Tibial nerve (tissue), 4 donors: Measurements from ENCODE around the gene ZNF747. TPM values are rescaled to one million over a fixed set of nuclear protein-coding genes. Genes with fewer than 3 reads are reported as not detected.
A peak's percentile ranks its signal among the peaks of the same experiment; 100 is the strongest.

Source experiments
- DNase-seq, 2 donors: peaks; one replicate each; pipeline ENCODE4 v3.0.0-alpha.2; 2019; ENCODE audit warnings: low spot score in 2 of 2
- H3K27ac ChIP-seq, 4 donors: fragments of 200-600 bp; sonication (generic) in 3 of 4; one replicate each; pipeline ENCODE4 v1.5.1; 2017 to 2019; ENCODE audit warnings: mild to moderate bottlenecking in 1 of 4
- H3K27me3 ChIP-seq, 2 donors: fragments of 200-600 bp; sonication (generic) in 1 of 2; one replicate each; pipeline versions ENCODE4 v1.5.1 to v1.6.0; 2017 to 2019
- H3K36me3 ChIP-seq, 3 donors: fragments of 200-600 bp; sonication (generic); one replicate each; pipeline ENCODE4 v1.5.1; 2018 to 2019
- H3K4me1 ChIP-seq, 4 donors: fragments of 200-600 bp; sonication (generic) in 3 of 4; one replicate each; pipeline ENCODE4 v1.5.1; 2017 to 2019
- H3K4me3 ChIP-seq, 4 donors: fragments of 200-600 bp; sonication (generic) in 3 of 4; one replicate each; pipeline ENCODE4 v1.5.1; 2017 to 2019; ENCODE audit warnings: mild to moderate bottlenecking in 1 of 4, moderate library complexity in 1 of 4
- H3K9me3 ChIP-seq, 4 donors: fragments of 200-600 bp; sonication (generic) in 3 of 4; one replicate each; pipeline ENCODE4 v1.5.1; 2017 to 2019
- CTCF ChIP-seq, 5 experiments: fragments of 200-600 bp in 3 of 5; fragments of 450-650 bp in 2 of 5; sonication (generic) in 3 of 5; IDR thresholded peaks; one replicate each; pipeline ENCODE4 v1.5.1; 2016 to 2019; ENCODE audit warnings: antibody characterized with exemption in 5 of 5, mild to moderate bottlenecking in 3 of 5, moderate library complexity in 2 of 5
- EP300 ChIP-seq, 2 donors: sonication (generic); formaldehyde crosslinking; IDR thresholded peaks; one replicate each; pipeline ENCODE4 v1.6.1; 2017; ENCODE audit warnings: antibody characterized with exemption in 2 of 2, mild to moderate bottlenecking in 1 of 2
- POLR2A ChIP-seq, 2 donors: fragments of 450-650 bp; IDR thresholded peaks; one replicate each; pipeline ENCODE4 v1.6.1; 2017; ENCODE audit warnings: antibody characterized with exemption in 2 of 2, mild to moderate bottlenecking in 2 of 2, moderate library complexity in 2 of 2
- WGBS, 2 donors: methylation state at CpG; one replicate each; pipeline ENCODE4 v1.1.5; 2018; 5-methylcytosine and 5-hydroxymethylcytosine counted together
- total RNA-seq, 4 donors: library from RNA; depleted of rRNA; stranded (reverse); fragments of >200 nt; gene quantifications; one replicate each; pipeline ENCODE4 v1.1.0, GENCODE V29; 2016

ZNF747 gene
- total RNA-seq, 4 donors from 2014 or later: 17.4 to 22.2 (median 19.6) TPM

GRCh38 chr16:30552956-30553355 lies 18.3 kb upstream of the ZNF747 start:
- Histone ChIP-seq H3K9me3 (no peaks in the 10 kb centered on the region), H3K36me3 (peaks cover 0 to 37% (median 6%) of the 10 kb centered on the region in 3 donors), H3K27me3 (no peaks in the 10 kb centered on the region), H3K4me1 (peaks cover 0 to 41% (median 7%) of the 10 kb centered on the region in 4 donors), H3K4me3 (no peak overlapping the region), H3K27ac (no peak overlapping the region)
- TF ChIP-seq CTCF (IDR thresholded peaks at IDR 0.05) (no peak), POLR2A (IDR thresholded peaks at IDR 0.05) (no peak), EP300 (IDR thresholded peaks at IDR 0.05) (no peak)
- no peak for DNase-seq
- WGBS, 2 donors: 79 to 90% methylated on average over 4 of the region's 4 CpGs

- WGBS, 2 donors: 70 to 78% methylated on average over 3 of the region's 3 CpGs
- H3K36me3 ChIP-seq: peaks cover 0 to 37% (median 6%) of the 10 kb centered on the region in 3 donors
- no peak overlapping the region for H3K4me3 ChIP-seq
- H3K27me3 ChIP-seq: no peaks in the 10 kb centered on the region
- no peak for DNase-seq
- peaks cover 0 to 33% (median 0%) of the 10 kb centered on the region in 4 donors for H3K4me1 ChIP-seq
- no peak for TF ChIP-seq POLR2A (IDR thresholded peaks at IDR 0.05)
- TF ChIP-seq CTCF (IDR thresholded peaks at IDR 0.05): no peak
- TF ChIP-seq EP300 (IDR thresholded peaks at IDR 0.05): no peak
- peak overlapping the region in 1 of 4 donors; percentile 34 for H3K27ac ChIP-seq
- H3K9me3 ChIP-seq: no peaks in the 10 kb centered on the region
Measured at GRCh38 chr16:30551781-30552180, 17.1 kb upstream of the ZNF747 start.

- DNase-seq: no peak
- WGBS, 2 donors: 72 to 76% methylated on average over 8 of the region's 8 CpGs
- H3K4me1 ChIP-seq: peaks cover 0 to 22% (median 0%) of the 10 kb centered on the region in 4 donors
- no peaks in the 10 kb centered on the region for H3K27me3 ChIP-seq
- H3K4me3 ChIP-seq: no peak overlapping the region
- H3K9me3 ChIP-seq: no peaks in the 10 kb centered on the region
- TF ChIP-seq CTCF (IDR thresholded peaks at IDR 0.05) (no peak), POLR2A (IDR thresholded peaks at IDR 0.05) (no peak), EP300 (IDR thresholded peaks at IDR 0.05) (no peak)
- H3K27ac ChIP-seq: no peak overlapping the region
- peaks cover 0 to 8% (median 0%) of the 10 kb centered on the region in 3 donors for H3K36me3 ChIP-seq
Measured at GRCh38 chr16:30548416-30549253, 14.0 kb upstream of the ZNF747 start.

- 68 to 70% methylated on average over 8 of the region's 8 CpGs for WGBS, 2 donors
Measured at GRCh38 chr16:30546115-30546514, 11.5 kb upstream of the ZNF747 start.

More at GRCh38 chr16:30546115-30546514, 11.5 kb upstream of the ZNF747 start:
- no peaks in the 10 kb centered on the region for H3K36me3 ChIP-seq
- no peaks in the 10 kb centered on the region for H3K9me3 ChIP-seq
- H3K4me3 ChIP-seq: no peak overlapping the region
- TF ChIP-seq CTCF (IDR thresholded peaks at IDR 0.05): no peak
- TF ChIP-seq EP300 (IDR thresholded peaks at IDR 0.05): no peak
- no peak for TF ChIP-seq POLR2A (IDR thresholded peaks at IDR 0.05)
- peaks cover 0 to 9% (median 0%) of the 10 kb centered on the region in 4 donors for H3K4me1 ChIP-seq
- H3K27ac ChIP-seq: no peak overlapping the region
- H3K27me3 ChIP-seq: no peaks in the 10 kb centered on the region
- no peak for DNase-seq
